Sciatic nerve (tissue), 2 donors: ENCODE data around the gene PPM1M. TPM values are rescaled to one million over a fixed set of nuclear protein-coding genes. Genes with fewer than 3 reads are reported as not detected.

Source experiments
- ATAC-seq: fragments of 200-7000 bp; cut with Tn5 transposase; one replicate; pipeline ENCODE4 v1.9.1; 2020; ENCODE audit warnings: mild to moderate bottlenecking, moderate library complexity
- DNase-seq: peaks from one replicate; pipeline ENCODE4 v3.0.0-alpha.2; 2020; ENCODE audit warnings: low spot score
- intact Hi-C: fragments of 100-400 bp; cut with DNase I; formaldehyde crosslinking; loops from one replicate; pipeline ENCODE4 v1.14.2; 2022
- total RNA-seq: library from RNA; stranded (reverse); fragmentation: NEBNext Ultra II Directional; extraction: Animal tissue kit (Norgen Biotek cat#: 25700); gene quantifications from one replicate; pipeline ENCODE4 v1.2.1, GENCODE V29; 2021
- donor health status: DM: no; HTN: no; CAD: no.
- donor health status: DM: no; HTN: no; CAD: no.

Gene PPM1M
- total RNA-seq, 1 donor from 2014 or later = 36.9 TPM

GRCh38 chr3:52213901-52214300 is 31.7 kb upstream of the PPM1M start:
- intact Hi-C loops = no loop called here
- no peak for ATAC-seq
- no peak for DNase-seq

GRCh38 chr3:52215351-52215750 is 30.2 kb upstream of the PPM1M start:
- intact Hi-C loops = no loop called here
- ATAC-seq (no peak), DNase-seq (no peak)

GRCh38 chr3:52216585-52217408 is 28.8 kb upstream of the PPM1M start:
- intact Hi-C loops = no loop called here
- DNase-seq (peak; percentile 71), ATAC-seq (peak; percentile 67)

- DNase-seq = peak; percentile 51
- ATAC-seq = no peak
- intact Hi-C loops = no loop called here
These were observed 28.2 kb upstream of the PPM1M start for GRCh38 chr3:52217409-52217805.

- ATAC-seq = no peak
- intact Hi-C loops = no loop called here
These were observed 27.5 kb upstream of the PPM1M start for GRCh38 chr3:52218026-52218425.

GRCh38 chr3:52218454-52218853 is 27.1 kb upstream of the PPM1M start:
- ATAC-seq (no peak), DNase-seq (peak; percentile 44)
- intact Hi-C loops = no loop called here

More at GRCh38 chr3:52218026-52218425, 27.5 kb upstream of the PPM1M start:
- peak; percentile 48 for DNase-seq

- intact Hi-C loops = no loop called here
- DNase-seq (no peak), ATAC-seq (no peak)
These were observed 26.5 kb upstream of the PPM1M start for GRCh38 chr3:52218937-52219650.

- DNase-seq (peak; percentile 93), ATAC-seq (peak; percentile 81)
- intact Hi-C loops = no loop called here
These were observed 25.1 kb upstream of the PPM1M start for GRCh38 chr3:52220380-52221026.

- intact Hi-C loops = no loop called here
These were observed 24.4 kb upstream of the PPM1M start for GRCh38 chr3:52221141-52221562.

GRCh38 chr3:52221563-52222318 is 23.8 kb upstream of the PPM1M start:
- intact Hi-C loops = no loop called here
- DNase-seq (peak; percentile 57), ATAC-seq (no peak)

More at GRCh38 chr3:52221141-52221562, 24.4 kb upstream of the PPM1M start:
- ATAC-seq (no peak), DNase-seq (peak; percentile 55)

- peak; percentile 59 for DNase-seq
- intact Hi-C loops = no loop called here
- ATAC-seq = no peak
These were observed 23.0 kb upstream of the PPM1M start for GRCh38 chr3:52222319-52223221.

GRCh38 chr3:52223449-52224408 is 21.8 kb upstream of the PPM1M start:
- intact Hi-C loops = no loop called here
- peak; percentile 54 for DNase-seq
- no peak for ATAC-seq

GRCh38 chr3:52225452-52226228 is 19.9 kb upstream of the PPM1M start, which contains the start of gene TLR9:
TLR9 (minus strand) TSS chr3:52225645; CDS start chr3:52225529, 116 bp downstream.
- DNase-seq (peak; percentile 53), ATAC-seq (no peak)
- intact Hi-C loops = no loop called here

GRCh38 chr3:52226229-52226817 is 19.2 kb upstream of the PPM1M start:
- no peak for DNase-seq
- intact Hi-C loops = no loop called here

GRCh38 chr3:52227117-52227516 is 18.4 kb upstream of the PPM1M start:
- intact Hi-C loops = no loop called here
- DNase-seq (no peak), ATAC-seq (no peak)

More at GRCh38 chr3:52226229-52226817, 19.2 kb upstream of the PPM1M start:
- ATAC-seq = no peak

- no peak for DNase-seq
- no peak for ATAC-seq
- intact Hi-C loops = no loop called here
These were observed 17.8 kb upstream of the PPM1M start for GRCh38 chr3:52227766-52228165.
